Measurements from ENCODE around the gene TRAPPC2B. TPM values are rescaled to one million over a fixed set of nuclear protein-coding genes. Genes with fewer than 3 reads are reported as not detected.

Gene TRAPPC2B
- total RNA-seq, 1 experiment from 2014 or later, result 3.9 TPM

- TF ChIP-seq, protein P1, sequence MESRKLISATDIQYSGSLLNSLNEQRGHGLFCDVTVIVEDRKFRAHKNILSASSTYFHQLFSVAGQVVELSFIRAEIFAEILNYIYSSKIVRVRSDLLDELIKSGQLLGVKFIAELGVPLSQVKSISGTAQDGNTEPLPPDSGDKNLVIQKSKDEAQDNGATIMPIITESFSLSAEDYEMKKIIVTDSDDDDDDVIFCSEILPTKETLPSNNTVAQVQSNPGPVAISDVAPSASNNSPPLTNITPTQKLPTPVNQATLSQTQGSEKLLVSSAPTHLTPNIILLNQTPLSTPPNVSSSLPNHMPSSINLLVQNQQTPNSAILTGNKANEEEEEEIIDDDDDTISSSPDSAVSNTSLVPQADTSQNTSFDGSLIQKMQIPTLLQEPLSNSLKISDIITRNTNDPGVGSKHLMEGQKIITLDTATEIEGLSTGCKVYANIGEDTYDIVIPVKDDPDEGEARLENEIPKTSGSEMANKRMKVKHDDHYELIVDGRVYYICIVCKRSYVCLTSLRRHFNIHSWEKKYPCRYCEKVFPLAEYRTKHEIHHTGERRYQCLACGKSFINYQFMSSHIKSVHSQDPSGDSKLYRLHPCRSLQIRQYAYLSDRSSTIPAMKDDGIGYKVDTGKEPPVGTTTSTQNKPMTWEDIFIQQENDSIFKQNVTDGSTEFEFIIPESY (IDR thresholded peaks at IDR 0.05; ENCODE audit: extremely low read depth, insufficient replicate concordance, low read length), result no peak
These were observed 42.9 kb upstream of the TRAPPC2B start, which contains the start of gene ZNF543 (continued) for GRCh38 chr19:57320180-57321084.

DNA sequence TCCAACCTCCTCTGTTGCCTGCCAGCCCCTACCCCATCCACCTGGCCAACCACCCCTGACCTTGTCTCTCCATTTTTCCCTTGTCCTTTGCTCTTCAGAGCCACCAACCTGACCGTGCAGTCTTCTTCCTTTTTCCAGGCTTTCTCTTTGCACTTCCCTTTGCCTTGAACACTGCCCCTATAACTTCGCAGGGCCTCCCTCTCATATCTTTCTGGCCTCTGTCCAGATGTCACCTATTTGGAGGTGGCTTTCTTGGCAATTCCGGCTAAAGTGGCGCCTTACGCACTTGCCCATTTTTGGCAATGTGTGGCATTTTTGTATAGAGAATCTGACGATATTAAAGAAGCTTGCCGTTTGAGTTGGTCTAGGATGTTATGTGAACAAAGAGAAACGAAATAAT is 42.2 kb upstream of the TRAPPC2B start:
- peaks cover 25% of the 10 kb centered on the region for H3K79me2 ChIP-seq (ENCODE audit: insufficient read depth, low read length)
- peak overlapping the region; percentile 89 for H3K4me2 ChIP-seq (ENCODE audit: low read length)
- no peak for DNase-seq (ENCODE audit: low read depth, low spot score)
- H3K9ac ChIP-seq (ENCODE audit: low read length), result peak overlapping the region; percentile 83
- CTCF ChIA-PET, result no interaction called here
- no peak for TF ChIP-seq ATF3 (IDR thresholded peaks at IDR 0.05)
- no peak for TF ChIP-seq EZH2phosphoT487 (IDR thresholded peaks at IDR 0.05; ENCODE audit: borderline replicate concordance)
- no peak for TF ChIP-seq TCF7L2 (IDR thresholded peaks at IDR 0.05; ENCODE audit: borderline replicate concordance, extremely low read depth, insufficient read depth, insufficient read length)
- no peak for TF ChIP-seq ELF1 (IDR thresholded peaks at IDR 0.05; ENCODE audit: borderline replicate concordance, low read depth)
- no peak for TF ChIP-seq SIN3A (IDR thresholded peaks at IDR 0.05; ENCODE audit: low read depth)
- no peak for TF ChIP-seq EZH2 (IDR thresholded peaks at IDR 0.05)
- TF ChIP-seq RAD21 (IDR thresholded peaks at IDR 0.05; ENCODE audit: low read depth), result no peak
- no peak for TF ChIP-seq MAX (IDR thresholded peaks at IDR 0.05)
- peak overlapping the region; percentile 75 to 80 for H3K4me3 ChIP-seq (replicated peaks in 1 of 2; ENCODE audit: low read depth in 1 of 2, low read length in 2 of 2)
- RAD21 ChIA-PET (ENCODE audit: low non-redundant PET in 1 of 2, low total read pairs in 2 of 2, uncharacterized antibody in 2 of 2, unreplicated experiment in 2 of 2), result no interaction called here
- peaks cover 13 to 17% of the 10 kb centered on the region in 2 experiments; a peak in 2 of 4 replicates for H3K36me3 ChIP-seq (ENCODE audit: control insufficient read depth in 1 of 2, insufficient read depth in 2 of 2, low read length in 2 of 2)
- no peak overlapping the region for H2AFZ ChIP-seq (ENCODE audit: low read depth, low read length, poor library complexity, severe bottlenecking)
- H3K27ac ChIP-seq (ENCODE audit: low read depth, low read length), result peak overlapping the region; percentile 78
- BruUV-seq (replicated peaks), result no TSS peak
- POLR2A ChIA-PET, result interaction anchor here (1.7 kb wide), 1 partner anchor 11 kb away, joined by 4 read pairs; no protein-coding TSS in a partner anchor
- ATAC-seq, result no peak
- intact Hi-C loops (cut with micrococcal nuclease), result no loop called here
- no peaks in the 10 kb centered on the region for H3K9me3 ChIP-seq (ENCODE audit: control insufficient read depth in 1 of 2, insufficient read depth in 1 of 2, low read depth in 1 of 2, low read length in 2 of 2)
- no peaks in the 10 kb centered on the region for H3K9me2 ChIP-seq (ENCODE audit: insufficient read depth)
- H3K27me3 ChIP-seq (ENCODE audit: insufficient read depth, low read length), result no peaks in the 10 kb centered on the region
- H4K20me1 ChIP-seq (ENCODE audit: insufficient read depth), result no peaks in the 10 kb centered on the region
- peaks cover 9 to 13% of the 10 kb centered on the region in 2 experiments for H3K4me1 ChIP-seq (ENCODE audit: control insufficient read depth in 1 of 2, insufficient read depth in 2 of 2, low read length in 2 of 2)

All from HCT116 (cell line).